PFSK-1 (cell line): ENCODE results near the gene TMSB10.

Source experiments
- FOXP2 ChIP-seq: optimal IDR thresholded peaks from 2 replicates; pipeline ENCODE3; 2011; ENCODE audit warnings: borderline replicate concordance, control low read depth, inconsistent platforms; ENCODE audit not compliant: insufficient read depth; ENCODE audit errors: extremely low read length, extremely low read depth
- POLR2AphosphoS5 ChIP-seq: IDR thresholded peaks from 2 replicates; pipeline ENCODE4 v1.6.1; 2012; ENCODE audit warnings: low read depth, mild to moderate bottlenecking, control low read depth, low read length, moderate library complexity
- SIN3A ChIP-seq: IDR thresholded peaks from 2 replicates; pipeline ENCODE4 v1.6.1; 2012; ENCODE audit warnings: mild to moderate bottlenecking, low read length, moderate library complexity, borderline replicate concordance; ENCODE audit not compliant: insufficient read depth
- TAF1 ChIP-seq: IDR thresholded peaks from 2 replicates; pipeline ENCODE4 v1.6.1; 2012; ENCODE audit warnings: low read length, control low read depth, borderline replicate concordance; ENCODE audit not compliant: insufficient read depth
- TF ChIP-seq, protein P1 (sequence below), 2 experiments: IDR thresholded peaks; 2 replicates each; pipeline versions ENCODE4 v1.6.1 to v1.8.0; 2011 to 2012; ENCODE audit warnings: low read depth in 2 of 2, low read length in 2 of 2, control low read depth in 1 of 2, inconsistent platforms in 1 of 2, mild to moderate bottlenecking in 1 of 2, moderate library complexity in 1 of 2; ENCODE audit not compliant: insufficient read depth in 1 of 2

TMSB10 gene

DNA sequence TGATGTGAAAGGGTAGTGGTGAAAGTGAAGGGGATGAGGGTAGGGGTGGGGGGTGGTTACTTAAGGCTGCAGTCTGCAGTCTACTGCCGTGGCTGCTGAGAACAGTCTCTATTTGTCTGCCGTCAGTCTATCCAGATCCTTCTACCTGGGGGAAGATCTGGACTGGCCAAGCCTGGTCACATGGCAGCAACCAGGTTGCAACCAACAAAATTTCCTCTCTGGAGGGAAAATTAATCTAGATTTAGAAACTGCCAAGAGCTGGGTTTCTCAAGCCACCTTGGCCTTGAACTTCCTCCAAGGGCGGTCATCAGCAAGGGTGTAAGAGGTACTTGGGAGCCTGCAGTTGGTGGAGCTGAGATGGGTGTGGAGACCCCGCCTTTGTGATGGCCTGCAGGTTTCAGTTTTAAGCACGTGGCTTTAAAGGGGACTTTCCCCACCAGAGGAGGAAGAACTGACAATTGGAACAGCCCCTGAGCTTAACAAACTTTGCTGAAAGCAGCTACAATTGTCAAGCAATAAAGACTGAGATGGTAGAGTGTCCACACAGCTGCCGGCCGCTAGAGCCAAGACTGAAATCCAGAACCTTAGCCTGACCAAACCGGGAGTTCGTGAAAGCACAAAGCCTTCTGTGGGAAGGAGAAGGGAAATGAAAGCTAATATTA, 34.1 kb downstream of the TMSB10 start:
- no peak for TF ChIP-seq FOXP2
- no peak for TF ChIP-seq SIN3A
- TF ChIP-seq TAF1 = no peak
- TF ChIP-seq, protein P1, sequence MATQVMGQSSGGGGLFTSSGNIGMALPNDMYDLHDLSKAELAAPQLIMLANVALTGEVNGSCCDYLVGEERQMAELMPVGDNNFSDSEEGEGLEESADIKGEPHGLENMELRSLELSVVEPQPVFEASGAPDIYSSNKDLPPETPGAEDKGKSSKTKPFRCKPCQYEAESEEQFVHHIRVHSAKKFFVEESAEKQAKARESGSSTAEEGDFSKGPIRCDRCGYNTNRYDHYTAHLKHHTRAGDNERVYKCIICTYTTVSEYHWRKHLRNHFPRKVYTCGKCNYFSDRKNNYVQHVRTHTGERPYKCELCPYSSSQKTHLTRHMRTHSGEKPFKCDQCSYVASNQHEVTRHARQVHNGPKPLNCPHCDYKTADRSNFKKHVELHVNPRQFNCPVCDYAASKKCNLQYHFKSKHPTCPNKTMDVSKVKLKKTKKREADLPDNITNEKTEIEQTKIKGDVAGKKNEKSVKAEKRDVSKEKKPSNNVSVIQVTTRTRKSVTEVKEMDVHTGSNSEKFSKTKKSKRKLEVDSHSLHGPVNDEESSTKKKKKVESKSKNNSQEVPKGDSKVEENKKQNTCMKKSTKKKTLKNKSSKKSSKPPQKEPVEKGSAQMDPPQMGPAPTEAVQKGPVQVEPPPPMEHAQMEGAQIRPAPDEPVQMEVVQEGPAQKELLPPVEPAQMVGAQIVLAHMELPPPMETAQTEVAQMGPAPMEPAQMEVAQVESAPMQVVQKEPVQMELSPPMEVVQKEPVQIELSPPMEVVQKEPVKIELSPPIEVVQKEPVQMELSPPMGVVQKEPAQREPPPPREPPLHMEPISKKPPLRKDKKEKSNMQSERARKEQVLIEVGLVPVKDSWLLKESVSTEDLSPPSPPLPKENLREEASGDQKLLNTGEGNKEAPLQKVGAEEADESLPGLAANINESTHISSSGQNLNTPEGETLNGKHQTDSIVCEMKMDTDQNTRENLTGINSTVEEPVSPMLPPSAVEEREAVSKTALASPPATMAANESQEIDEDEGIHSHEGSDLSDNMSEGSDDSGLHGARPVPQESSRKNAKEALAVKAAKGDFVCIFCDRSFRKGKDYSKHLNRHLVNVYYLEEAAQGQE (IDR thresholded peaks at IDR 0.05; ENCODE audit: insufficient read depth in 1 of 2, low read depth in 2 of 2, low read length in 2 of 2) = no peak
- no peak for TF ChIP-seq POLR2AphosphoS5

DNA sequence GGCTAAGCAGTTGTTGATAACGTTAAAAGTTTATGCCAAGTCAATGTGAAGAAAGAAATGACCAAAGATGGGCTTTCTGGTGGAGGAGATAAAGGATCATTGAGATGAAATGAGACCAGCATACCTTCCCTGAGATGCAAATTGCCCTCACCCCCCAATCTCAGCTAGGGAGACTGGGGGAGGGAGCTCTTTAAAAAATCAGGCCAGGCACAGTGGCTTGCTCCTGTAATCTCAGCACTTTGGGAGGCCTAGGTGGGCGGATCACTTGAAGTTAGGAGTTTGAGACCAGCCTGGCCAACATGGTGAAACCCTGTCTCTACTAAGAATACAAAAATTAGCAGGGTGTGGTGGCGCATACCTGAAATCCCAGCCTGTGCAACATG, 34.6 kb downstream of the TMSB10 start:
- TF ChIP-seq FOXP2 (no peak), TAF1 (no peak), SIN3A (no peak), POLR2AphosphoS5 (no peak)
- TF ChIP-seq, protein P1 (IDR thresholded peaks at IDR 0.05; ENCODE audit: insufficient read depth in 1 of 2, low read depth in 2 of 2, low read length in 2 of 2) = no peak

DNA sequence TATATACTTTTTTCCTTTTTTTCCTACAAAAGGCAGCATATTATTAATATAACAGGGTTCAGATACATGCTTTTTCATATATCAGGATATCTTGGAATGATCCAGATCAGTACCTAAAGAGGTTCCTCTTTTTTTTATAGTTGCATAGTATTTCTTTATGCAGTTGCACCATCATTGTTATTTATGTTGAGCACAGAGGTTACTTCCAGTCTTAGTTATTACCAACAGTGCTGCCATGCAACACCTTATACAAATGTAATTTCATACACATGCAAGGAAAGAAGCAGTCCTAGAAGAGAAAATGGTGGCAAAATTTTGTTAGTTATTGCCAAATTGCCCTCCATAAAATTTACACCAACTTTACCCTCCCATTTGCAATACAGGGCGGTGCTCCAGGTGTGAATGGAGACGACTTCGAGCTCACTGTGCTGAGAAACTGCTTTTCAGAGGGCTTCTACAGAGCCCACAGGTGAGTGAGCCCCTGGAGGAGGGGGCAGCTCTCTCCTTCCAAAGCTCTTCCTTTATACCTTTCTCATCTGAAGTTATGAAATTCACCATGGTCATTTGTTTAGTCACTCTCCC, 35.5 kb downstream of the TMSB10 start:
- TF ChIP-seq POLR2AphosphoS5 = no peak

DNA sequence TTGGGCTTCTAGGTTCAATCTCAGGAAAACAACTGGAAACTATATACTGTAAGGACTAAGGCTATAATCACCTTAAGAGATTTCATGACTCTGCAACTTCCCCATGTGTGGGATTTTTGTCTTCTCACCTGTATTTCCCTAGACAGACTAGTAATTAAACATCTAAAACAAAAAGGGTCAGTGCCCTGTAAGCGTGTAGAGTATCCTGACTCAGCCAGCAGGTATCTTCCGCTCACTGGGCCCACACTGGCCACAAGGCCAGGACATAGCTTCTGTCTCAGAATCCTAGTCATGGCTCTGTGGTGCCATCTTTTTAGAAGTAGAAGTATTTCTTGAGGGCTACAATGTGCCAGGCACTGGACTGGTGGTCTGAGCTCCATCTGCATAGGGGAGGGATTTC, 36.7 kb downstream of the TMSB10 start:
- TF ChIP-seq TAF1 = no peak
- TF ChIP-seq, protein P1 (IDR thresholded peaks at IDR 0.05; ENCODE audit: insufficient read depth in 1 of 2, low read depth in 2 of 2, low read length in 2 of 2) = no peak
- no peak for TF ChIP-seq POLR2AphosphoS5
- TF ChIP-seq FOXP2 = no peak
- no peak for TF ChIP-seq SIN3A

DNA sequence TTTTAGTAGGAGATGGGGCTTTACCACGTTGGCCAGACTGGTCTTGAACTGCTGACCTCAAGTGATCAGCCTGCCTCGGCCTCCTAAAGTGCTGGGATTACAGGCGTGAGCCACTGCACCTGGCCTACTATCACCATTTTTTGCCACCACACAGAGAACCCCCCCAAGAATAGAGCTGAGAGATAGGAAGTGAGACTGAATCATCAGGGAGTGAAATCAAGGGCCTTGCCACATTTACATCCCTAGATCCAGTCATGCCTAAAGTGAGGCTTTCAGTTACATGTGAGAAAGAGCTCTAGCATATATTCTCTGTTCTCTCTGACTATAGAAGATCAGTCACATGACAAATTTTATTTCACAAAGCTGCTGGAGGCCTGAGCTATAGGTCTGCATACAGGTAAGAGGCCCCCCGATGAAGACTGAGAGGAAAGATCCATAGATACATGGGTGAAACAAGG, 37.5 kb downstream of the TMSB10 start:
- TF ChIP-seq SIN3A = no peak
- TF ChIP-seq TAF1 = no peak
- TF ChIP-seq, protein P1 (IDR thresholded peaks at IDR 0.05; ENCODE audit: insufficient read depth in 1 of 2, low read depth in 2 of 2, low read length in 2 of 2) = no peak
- TF ChIP-seq FOXP2 = no peak
- TF ChIP-seq POLR2AphosphoS5 = no peak
